KMS-11 (cell line): Measurements from ENCODE around the gene TRIM31.

ENCODE experiments used
- H2AFZ ChIP-seq: fragments of 200-600 bp; sonication (generic); 2 replicates; pipeline ENCODE4 v1.6.1; 2016; ENCODE audit warnings: antibody characterized with exemption, mixed run types, low read depth
- H3K27ac ChIP-seq: fragments of 200-600 bp; sonication (generic); 2 replicates; pipeline ENCODE4 v1.6.1; 2016; ENCODE audit warnings: mild to moderate bottlenecking, mixed run types
- H3K27me3 ChIP-seq: fragments of 200-600 bp; sonication (generic); 2 replicates; pipeline ENCODE4 v1.6.1; 2017; ENCODE audit warnings: mild to moderate bottlenecking, low read depth, mixed run types, moderate library complexity; ENCODE audit not compliant: insufficient read depth
- H3K36me3 ChIP-seq: fragments of 200-600 bp; sonication (generic); 2 replicates; pipeline ENCODE4 v1.6.1; 2017; ENCODE audit warnings: mild to moderate bottlenecking, mixed run types; ENCODE audit not compliant: insufficient read depth
- H3K4me1 ChIP-seq: fragments of 200-600 bp; sonication (generic); 2 replicates; pipeline ENCODE4 v1.6.1; 2016; ENCODE audit warnings: mild to moderate bottlenecking, low read depth, mixed run types; ENCODE audit not compliant: poor library complexity, severe bottlenecking
- H3K4me2 ChIP-seq: fragments of 200-600 bp; sonication (generic); 2 replicates; pipeline ENCODE4 v1.7.0; 2016; ENCODE audit warnings: mild to moderate bottlenecking, mixed run types
- H3K4me3 ChIP-seq: fragments of 200-600 bp; sonication (generic); IDR thresholded peaks from 2 replicates; pipeline ENCODE4 v1.6.1; 2017; ENCODE audit warnings: low read depth, low read length, mixed read lengths; ENCODE audit not compliant: insufficient read depth
- H3K79me2 ChIP-seq: fragments of 200-600 bp; sonication (generic); 2 replicates; pipeline ENCODE4 v1.6.1; 2016; ENCODE audit warnings: low read depth, mixed run types; ENCODE audit not compliant: insufficient read depth
- H3K9ac ChIP-seq: fragments of 200-600 bp; sonication (generic); 2 replicates; pipeline ENCODE4 v1.6.1; 2016; ENCODE audit warnings: mild to moderate bottlenecking, mixed run types
- H4K20me1 ChIP-seq: fragments of 200-600 bp; sonication (generic); 2 replicates; pipeline ENCODE4 v1.6.1; 2016; ENCODE audit warnings: mild to moderate bottlenecking, mixed run types; ENCODE audit not compliant: insufficient read depth
- CTCF ChIP-seq: fragments of 200-600 bp; sonication (generic); conservative IDR thresholded peaks from 2 replicates; pipeline ENCODE4 v1.6.1; 2017; ENCODE audit warnings: low read depth, mild to moderate bottlenecking, antibody characterized with exemption, low read length, moderate library complexity, mixed read lengths

TRIM31 gene

GRCh38 chr6:30060606-30061091, 52.2 kb downstream of the TRIM31 start:
- Histone ChIP-seq H3K9ac (peak overlapping the region; percentile 86), H3K27me3 (no peaks in the 10 kb centered on the region), H3K36me3 (no peaks in the 10 kb centered on the region), H3K4me2 (peak overlapping the region; percentile 73), H3K27ac (peak overlapping the region; percentile 56), H3K4me1 (peaks cover 17% of the 10 kb centered on the region), H3K79me2 (peaks cover 22% of the 10 kb centered on the region; the same call in 1 of the 2 replicates), H2AFZ (peak overlapping the region; percentile 93), H3K4me3 (peak overlapping the region; percentile 60), H4K20me1 (no peaks in the 10 kb centered on the region)
- no peak for TF ChIP-seq CTCF

- Histone ChIP-seq H2AFZ (no peak overlapping the region), H3K27ac (no peak overlapping the region), H3K9ac (no peak overlapping the region), H3K4me2 (no peak overlapping the region), H3K36me3 (no peaks in the 10 kb centered on the region), H3K4me3 (no peak overlapping the region), H3K79me2 (peaks cover 7% of the 10 kb centered on the region; the same call in 1 of the 2 replicates), H4K20me1 (no peaks in the 10 kb centered on the region), H3K4me1 (peaks cover 9% of the 10 kb centered on the region), H3K27me3 (no peaks in the 10 kb centered on the region)
- TF ChIP-seq CTCF, result no peak
These were observed 57.4 kb downstream of the TRIM31 start for GRCh38 chr6:30055513-30055912.

- Histone ChIP-seq H3K36me3 (no peaks in the 10 kb centered on the region), H3K27ac (no peak overlapping the region), H3K4me2 (no peak overlapping the region), H3K9ac (no peak overlapping the region), H3K4me1 (no peaks in the 10 kb centered on the region), H4K20me1 (no peaks in the 10 kb centered on the region), H2AFZ (no peak overlapping the region), H3K27me3 (no peaks in the 10 kb centered on the region), H3K4me3 (no peak overlapping the region), H3K79me2 (no peaks in the 10 kb centered on the region)
- no peak for TF ChIP-seq CTCF
These were observed 59.2 kb downstream of the TRIM31 start for GRCh38 chr6:30053682-30054081.
